K562 (cell line): ENCODE data around the gene AGAP1. TPM values are rescaled to one million over a fixed set of nuclear protein-coding genes. Genes with fewer than 3 reads are reported as not detected.

ENCODE experiments used
- ATAC-seq: fragments of 200-7000 bp; cut with Tn5 transposase; 3 replicates; pipeline ENCODE4 v1.9.1; 2020; ENCODE audit warnings: moderate library complexity
- BruUV-seq: library from RNA; stranded (reverse); fragments of 400-500 nt; replicated peaks from 2 replicates; lab custom pipeline; 2021; lab: Mats Ljungman, UMichigan
- CTCF ChIA-PET: fragments of 300-600 bp; formaldehyde crosslinking; extraction: SDS; loops from one replicate; lab custom pipeline; 2021; ENCODE audit warnings: low intra/inter-chr PET ratio; lab: Yijun Ruan, JAX
- POLR2A ChIA-PET: fragments of 300-600, 350-650 bp; sonication (Branson Sonifier 250); formaldehyde crosslinking; extraction: SDS; loops from one replicate; lab custom pipeline; 2021; ENCODE audit warnings: antibody characterized with exemption, inconsistent platforms; lab: Yijun Ruan, JAX
- DNase-seq, 4 experiments: peaks; one replicate each; pipeline versions ENCODE4 v3.0.0 to v3.0.0-alpha.2; 2011 to 2018; ENCODE audit warnings: low spot score in 3 of 4, mixed read lengths in 3 of 4; ENCODE audit errors: extremely low read depth in 1 of 4
- FAIRE-seq: peaks from 2 replicates; lab custom pipeline; 2011; peaks lifted over from hg19 to GRCh38; lab: Jason Lieb, UNC
- H2AFZ ChIP-seq: 2 replicates; pipeline ENCODE4 v1.6.0; 2011; ENCODE audit warnings: low read depth, low read length, control low read depth, inconsistent platforms
- H3K27ac ChIP-seq: fragments of 200-600 bp; 3 replicates; pipeline ENCODE4 v1.8.0; 2011; ENCODE audit warnings: low read depth, mild to moderate bottlenecking, control low read depth, inconsistent platforms, low read length, moderate library complexity, mixed read lengths; ENCODE audit errors: extremely low read depth
- H3K27me3 ChIP-seq, 2 experiments: fragments of 300-600 bp in 1 of 2; 2 replicates in 1 of 2; 3 replicates in 1 of 2; pipeline versions ENCODE4 v1.6.0 to v1.8.0; 2011; ENCODE audit warnings: inconsistent platforms in 2 of 2, low read length in 2 of 2, mild to moderate bottlenecking in 1 of 2, mixed read lengths in 1 of 2, moderate library complexity in 1 of 2; ENCODE audit not compliant: control insufficient read depth in 2 of 2, insufficient read depth in 2 of 2
- H3K36me3 ChIP-seq: fragments of 300-600 bp; 3 replicates; pipeline ENCODE4 v1.8.0; 2011; ENCODE audit warnings: mild to moderate bottlenecking, low read length, inconsistent platforms; ENCODE audit not compliant: control insufficient read depth, insufficient read depth
- H3K4me1 ChIP-seq, 2 experiments: fragments of 200-600 bp in 1 of 2; replicated peaks in 1 of 2; 2 replicates in 1 of 2; 3 replicates in 1 of 2; pipeline versions ENCODE4 v1.5.1 to v1.8.0; 2011; ENCODE audit warnings: inconsistent platforms in 2 of 2, low read length in 2 of 2, mild to moderate bottlenecking in 1 of 2, mixed read lengths in 1 of 2, moderate library complexity in 1 of 2; ENCODE audit not compliant: control insufficient read depth in 2 of 2, insufficient read depth in 2 of 2
- H3K4me2 ChIP-seq: 2 replicates; pipeline ENCODE4 v1.6.1; 2011; ENCODE audit warnings: low read length, control low read depth, inconsistent platforms, mixed read lengths; ENCODE audit not compliant: insufficient read depth
- H3K4me3 ChIP-seq: fragments of 200-600 bp; sonication (generic), shearing (Covaris generic); 2 replicates; pipeline ENCODE4 v1.5.1; 2016; ENCODE audit warnings: control low read depth, inconsistent platforms
- H3K79me2 ChIP-seq: fragments of 200-600 bp; 3 replicates; pipeline ENCODE4 v1.8.0; 2011; ENCODE audit warnings: low read length, inconsistent platforms; ENCODE audit not compliant: control insufficient read depth, insufficient read depth
- H3K9ac ChIP-seq, 2 experiments: 2 replicates each; pipeline versions ENCODE4 v1.6.0 to v1.6.1; 2011; ENCODE audit warnings: low read depth in 2 of 2, low read length in 2 of 2, control low read depth in 1 of 2, inconsistent platforms in 1 of 2, mild to moderate bottlenecking in 1 of 2, mixed read lengths in 1 of 2; ENCODE audit not compliant: insufficient read depth in 1 of 2
- H3K9me1 ChIP-seq: one replicate; pipeline ENCODE4 v1.6.0; 2011; ENCODE audit warnings: inconsistent platforms, mild to moderate bottlenecking, low read length, moderate library complexity; ENCODE audit not compliant: control insufficient read depth, insufficient read depth
- H3K9me3 ChIP-seq: replicated peaks from 2 replicates; pipeline ENCODE4 v1.5.1; 2011; ENCODE audit warnings: low read depth, low read length, inconsistent platforms; ENCODE audit not compliant: control insufficient read depth, insufficient read depth
- H4K20me1 ChIP-seq: replicated peaks from 2 replicates; pipeline ENCODE4 v1.6.1; 2011; ENCODE audit warnings: low read length, inconsistent platforms, mixed read lengths; ENCODE audit not compliant: control insufficient read depth, insufficient read depth
- CEBPB ChIP-seq: fragments of 450-650 bp; IDR thresholded peaks from 2 replicates; pipeline ENCODE4 v1.6.1; 2016; ENCODE audit warnings: missing genetic modification characterization, missing compliant biosample characterization
- CEBPG ChIP-seq, 3 experiments: fragments of 200-800 bp in 1 of 3; sonication (Bioruptor generic) in 1 of 3; sonication (generic) in 1 of 3; formaldehyde crosslinking in 1 of 3; IDR thresholded peaks in 2 of 3; conservative IDR thresholded peaks in 1 of 3; 2 replicates each; pipeline versions ENCODE4 v1.6.1 to v1.8.0; 2016 to 2022; ENCODE audit warnings: missing compliant biosample characterization in 2 of 3, missing genetic modification characterization in 2 of 3, mild to moderate bottlenecking in 1 of 3, missing genetic modification reagents in 1 of 3
- NFIX ChIP-seq: fragments of 250-450 bp; sonication (Bioruptor Pico); IDR thresholded peaks from 2 replicates; pipeline ENCODE4 v1.4.0; 2020; ENCODE audit warnings: low read depth, mild to moderate bottlenecking, moderate library complexity
- ZNF609 ChIP-seq: sonication (generic); formaldehyde crosslinking; IDR thresholded peaks from 2 replicates; pipeline ENCODE4 v1.8.1; 2023; ENCODE audit warnings: missing genetic modification reagents, mild to moderate bottlenecking, borderline replicate concordance
- WGBS: fragments of 100-300 bp; shearing (Covaris generic); methylation state at CpG from one replicate; pipeline ENCODE4 v1.1.6; 2016; ENCODE audit warnings: low coverage, mixed read lengths; ENCODE audit not compliant: insufficient coverage; ENCODE audit errors: missing lambda C conversion rate; 5-methylcytosine and 5-hydroxymethylcytosine counted together
- in situ Hi-C: fragments of 300-500 bp; cut with MboI; formaldehyde crosslinking; loops from 4 replicates; pipeline ENCODE4 v1.15.0; 2018; ENCODE audit warnings: inconsistent platforms, mixed read lengths
- intact Hi-C: fragments of 100-400 bp; cut with micrococcal nuclease; formaldehyde crosslinking; loops from 2 replicates; pipeline ENCODE4 v1.14.2; 2022
- polyA plus RNA-seq, 8 experiments: library from polyadenylated mRNA; depleted of rRNA in 4 of 8; stranded (reverse) in 5 of 8; unstranded in 3 of 8; fragments of >200 nt; fragmentation: Nextera tagmentation in 2 of 8; fragmentation: Illumina TruSeq in 1 of 8; extraction: Ambion mirVana in 2 of 8; extraction: Trizol in 1 of 8; gene quantifications; 2 replicates each; pipeline versions ENCODE4 v1.2.1 to v1.2.3, GENCODE V29; 2011 to 2014; ENCODE audit warnings: inconsistent platforms in 1 of 8, missing spikeins in 1 of 8
- total RNA-seq, 7 experiments: library from RNA; depleted of rRNA in 6 of 7; stranded (reverse); fragments of >200 nt in 6 of 7; fragmentation: Illumina TruSeq in 2 of 7; extraction: Trizol in 2 of 7; gene quantifications; 2 replicates each; pipeline versions ENCODE4 v1.2.1 to v1.2.3, GENCODE V29; 2011 to 2021; ENCODE audit warnings: low replicate concordance in 1 of 7
- TF ChIP-seq, protein P1 (sequence below): sonication (generic); formaldehyde crosslinking; IDR thresholded peaks from 2 replicates; pipeline ENCODE4 v1.8.1; 2023; ENCODE audit warnings: mild to moderate bottlenecking, missing genetic modification reagents

AGAP1 gene
- total and polyA plus RNA-seq, 9 of the 15 experiments (the other 6 are each of a cell fraction or from before 2014, with no cell fraction given), result 1.3 to 24.0 (median 10.6) TPM

GRCh38 chr2:235968616-235969324, 474.9 kb downstream of the AGAP1 start:
- ATAC-seq, result no peak
- in situ Hi-C loops (no loop called here), intact Hi-C loops (no loop called here)
- ChIA-PET POLR2A (interaction anchor here (0.6 kb wide), 2 partner anchors 127 to 672 kb away, joined by 3 read pairs; no protein-coding TSS in a partner anchor), CTCF (no interaction called here)
- no peaks in the 10 kb centered on the region for H3K4me1 ChIP-seq
- H3K79me2 ChIP-seq, result no peaks in the 10 kb centered on the region
- H4K20me1 ChIP-seq, result no peaks in the 10 kb centered on the region
- no TSS peak for BruUV-seq
- no peak overlapping the region for H3K27ac ChIP-seq
- H3K27me3 ChIP-seq, result no peaks in the 10 kb centered on the region
- peaks cover 10% of the 10 kb centered on the region; the same call in 2 of the 3 replicates for H3K36me3 ChIP-seq
- 88% methylated on average over 11 of the region's 18 CpGs for WGBS
- TF ChIP-seq, protein P1, sequence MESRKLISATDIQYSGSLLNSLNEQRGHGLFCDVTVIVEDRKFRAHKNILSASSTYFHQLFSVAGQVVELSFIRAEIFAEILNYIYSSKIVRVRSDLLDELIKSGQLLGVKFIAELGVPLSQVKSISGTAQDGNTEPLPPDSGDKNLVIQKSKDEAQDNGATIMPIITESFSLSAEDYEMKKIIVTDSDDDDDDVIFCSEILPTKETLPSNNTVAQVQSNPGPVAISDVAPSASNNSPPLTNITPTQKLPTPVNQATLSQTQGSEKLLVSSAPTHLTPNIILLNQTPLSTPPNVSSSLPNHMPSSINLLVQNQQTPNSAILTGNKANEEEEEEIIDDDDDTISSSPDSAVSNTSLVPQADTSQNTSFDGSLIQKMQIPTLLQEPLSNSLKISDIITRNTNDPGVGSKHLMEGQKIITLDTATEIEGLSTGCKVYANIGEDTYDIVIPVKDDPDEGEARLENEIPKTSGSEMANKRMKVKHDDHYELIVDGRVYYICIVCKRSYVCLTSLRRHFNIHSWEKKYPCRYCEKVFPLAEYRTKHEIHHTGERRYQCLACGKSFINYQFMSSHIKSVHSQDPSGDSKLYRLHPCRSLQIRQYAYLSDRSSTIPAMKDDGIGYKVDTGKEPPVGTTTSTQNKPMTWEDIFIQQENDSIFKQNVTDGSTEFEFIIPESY (CRISPR knock-in tag), result 0 out of 2 replicates have a peak, but pooled peaks have one; percentile 25
- TF ChIP-seq ZNF609 (CRISPR knock-in tag) (no peak), NFIX (CRISPR knock-in tag) (no peak), CEBPB (tag) (peak; percentile 71), CEBPG (CRISPR knock-in tag; IDR thresholded peaks at IDR 0.05) (no peak), CEBPG (tag; conservative IDR thresholded peaks at IDR 0.05 in 1 of 2, IDR thresholded peaks at IDR 0.05 in 1 of 2) (peak in 1 of 2 experiments; percentile 17; a peak in 1 of 4 replicates)
- DNase-seq, result no peak
- no peak for FAIRE-seq
- no peak overlapping the region for H3K4me2 ChIP-seq
- no peak overlapping the region for H3K4me3 ChIP-seq
- no peak overlapping the region for H2AFZ ChIP-seq
- H3K9me1 ChIP-seq, result no peaks in the 10 kb centered on the region
- no peaks in the 10 kb centered on the region for H3K9me3 ChIP-seq
- H3K9ac ChIP-seq, result no peak overlapping the region
